Colonic mucosa (tissue), 4 donors: ENCODE measurements around the gene CPAMD8. TPM values are rescaled to one million over a fixed set of nuclear protein-coding genes. Genes with fewer than 3 reads are reported as not detected.

Experiments used
- DNase-seq: peaks from one replicate; pipeline ENCODE4 v3.0.0-alpha.2; 2020
- H3K27ac ChIP-seq: fragments of 200-600 bp; one replicate; pipeline ENCODE4 v1.8.0; 2021
- H3K27me3 ChIP-seq: fragments of 200-600 bp; one replicate; pipeline ENCODE4 v1.8.0; 2021
- H3K36me3 ChIP-seq: fragments of 200-600 bp; one replicate; pipeline ENCODE4 v1.8.0; 2021
- H3K4me1 ChIP-seq: fragments of 200-600 bp; one replicate; pipeline ENCODE4 v1.8.0; 2021; ENCODE audit warnings: mild to moderate bottlenecking
- H3K4me3 ChIP-seq: fragments of 200-600 bp; one replicate; pipeline ENCODE4 v1.8.0; 2021
- H3K9ac ChIP-seq, 2 donors: one replicate each; pipeline ENCODE4 v1.7.0; 2013; ENCODE audit warnings: control low read depth in 2 of 2, low read depth in 2 of 2, low read length in 2 of 2
- H3K9me3 ChIP-seq: fragments of 200-600 bp; one replicate; pipeline ENCODE4 v1.8.0; 2021
- CTCF ChIP-seq: fragments of 200-600 bp; IDR thresholded peaks from one replicate; pipeline ENCODE4 v1.8.0; 2022; ENCODE audit warnings: antibody characterized with exemption, mild to moderate bottlenecking
- intact Hi-C: fragments of 100-400 bp; cut with DNase I; formaldehyde crosslinking; loops from one replicate; pipeline ENCODE4 v1.14.1; 2022
- total RNA-seq, 2 donors: library from RNA; stranded (reverse); fragmentation: NEBNext Ultra II Directional in 1 of 2; extraction: Animal tissue kit (Norgen Biotek cat#: 25700) in 1 of 2; gene quantifications; one replicate each; pipeline ENCODE4 v1.2.1, GENCODE V29; 2021
- donor health status: healthy.
- donor health status: DM: no; HTN: no; CAD: no.
- donor health status: DM: no; HTN: no; CAD: no.

CPAMD8 gene
- total RNA-seq, 2 donors from 2014 or later, result 1.8 to 3.5 TPM

- no peak for DNase-seq
- no peak for TF ChIP-seq CTCF
- Histone ChIP-seq H3K27ac (no peak overlapping the region), H3K4me1 (no peaks in the 10 kb centered on the region), H3K36me3 (peaks cover 9% of the 10 kb centered on the region), H3K9me3 (no peaks in the 10 kb centered on the region), H3K4me3 (no peak overlapping the region), H3K9ac (no peak overlapping the region), H3K27me3 (no peaks in the 10 kb centered on the region)
- intact Hi-C loops, result no loop called here
These were observed 158.0 kb downstream of the CPAMD8 start for GRCh38 chr19:16868423-16869130.

GRCh38 chr19:16867211-16867610 is 159.4 kb downstream of the CPAMD8 start:
- H3K4me3 ChIP-seq, result no peak overlapping the region
- H3K4me1 ChIP-seq, result no peaks in the 10 kb centered on the region
- intact Hi-C loops, result no loop called here
- no peak for TF ChIP-seq CTCF
- no peak for DNase-seq
- H3K27me3 ChIP-seq, result no peaks in the 10 kb centered on the region
- H3K9me3 ChIP-seq, result no peaks in the 10 kb centered on the region
- no peak overlapping the region for H3K9ac ChIP-seq
- no peak overlapping the region for H3K27ac ChIP-seq
- peaks cover 9% of the 10 kb centered on the region for H3K36me3 ChIP-seq

GRCh38 chr19:16862826-16863415 is 163.7 kb downstream of the CPAMD8 start:
- H3K27ac ChIP-seq, result no peak overlapping the region
- no peaks in the 10 kb centered on the region for H3K27me3 ChIP-seq
- H3K4me1 ChIP-seq, result no peaks in the 10 kb centered on the region
- no peak overlapping the region for H3K9ac ChIP-seq
- no peak for TF ChIP-seq CTCF
- no peak for DNase-seq
- H3K4me3 ChIP-seq, result no peak overlapping the region
- intact Hi-C loops, result no loop called here
- no peaks in the 10 kb centered on the region for H3K9me3 ChIP-seq
- H3K36me3 ChIP-seq, result peaks cover 9% of the 10 kb centered on the region

GRCh38 chr19:16861834-16862233 is 164.8 kb downstream of the CPAMD8 start:
- intact Hi-C loops, result no loop called here

GRCh38 chr19:16861011-16861410 is 165.6 kb downstream of the CPAMD8 start:
- H3K9ac ChIP-seq, result no peak overlapping the region
- intact Hi-C loops, result no loop called here
- no peaks in the 10 kb centered on the region for H3K27me3 ChIP-seq
- no peak for TF ChIP-seq CTCF
- DNase-seq, result no peak
- no peaks in the 10 kb centered on the region for H3K36me3 ChIP-seq
- H3K4me1 ChIP-seq, result no peaks in the 10 kb centered on the region
- no peak overlapping the region for H3K4me3 ChIP-seq
- H3K9me3 ChIP-seq, result no peaks in the 10 kb centered on the region
- no peak overlapping the region for H3K27ac ChIP-seq

More at GRCh38 chr19:16861834-16862233, 164.8 kb downstream of the CPAMD8 start:
- Histone ChIP-seq H3K27ac (no peak overlapping the region), H3K27me3 (no peaks in the 10 kb centered on the region), H3K4me1 (no peaks in the 10 kb centered on the region), H3K4me3 (no peak overlapping the region), H3K9me3 (no peaks in the 10 kb centered on the region), H3K9ac (no peak overlapping the region), H3K36me3 (no peaks in the 10 kb centered on the region)
- no peak for TF ChIP-seq CTCF
- no peak for DNase-seq
